ENCODE data around the gene KRT77. TPM values are rescaled to one million over a fixed set of nuclear protein-coding genes. Genes with fewer than 3 reads are reported as not detected.

Gene KRT77
- polyA plus RNA-seq, 3 donors, result not detected

DNA sequence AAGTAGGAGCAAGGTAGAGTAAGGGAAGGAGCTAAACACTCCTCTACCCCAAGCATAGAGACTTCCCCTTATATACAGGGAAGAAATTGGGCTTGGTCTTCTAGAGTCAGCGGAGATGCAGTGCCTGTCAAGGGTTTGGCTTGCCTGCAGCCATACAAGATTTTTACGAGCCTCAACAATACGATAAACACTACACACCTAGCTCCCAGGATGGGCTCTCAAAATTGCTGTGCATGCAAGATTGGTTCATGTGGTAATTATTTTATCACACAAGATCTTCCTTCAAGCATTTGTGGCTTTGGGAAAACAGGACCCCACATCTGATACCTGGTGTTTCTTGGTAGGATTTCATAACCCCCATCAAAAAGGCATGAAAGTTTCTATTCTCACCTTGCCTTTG, 23.0 kb downstream of the KRT77 start, which contains the start of gene KRT1:
Gene KRT1, minus strand, starts transcription at position 45 of the 400 bp plus-strand sequence. CDS start 59 bp downstream, outside the sequence.
- Histone ChIP-seq H3K27ac (ENCODE audit: low read depth in 1 of 2, low read length in 2 of 2) (no peak within 1 kb of the TSS), H3K27me3 (ENCODE audit: control insufficient read depth in 2 of 2, insufficient read depth in 2 of 2, low read length in 2 of 2) (no peaks in the 10 kb centered on the region), H4K20me1 (ENCODE audit: insufficient read depth, low read length) (no peaks in the 10 kb centered on the region), H3K9me3 (replicated peaks in 1 of 2; ENCODE audit: control insufficient read depth in 1 of 2, insufficient read depth in 1 of 2, low read length in 2 of 2) (no peaks in the 10 kb centered on the region), H3K9ac (ENCODE audit: insufficient read depth, low read length, poor library complexity, severe bottlenecking) (no peak within 1 kb of the TSS), H3K4me3 (replicated peaks in 1 of 3; ENCODE audit: low read depth in 2 of 3, low read length in 3 of 3) (no peak within 1 kb of the TSS), H3K79me2 (ENCODE audit: insufficient read depth, low read length) (no peaks in the 10 kb centered on the region), H3K4me1 (ENCODE audit: control insufficient read depth in 1 of 2, insufficient read depth in 2 of 2, low read length in 2 of 2) (no peaks in the 10 kb centered on the region), H2AFZ (ENCODE audit: insufficient read depth, low read depth, low read length, poor library complexity, severe bottlenecking) (no peak within 1 kb of the TSS), H3K4me2 (replicated peaks; ENCODE audit: extremely low read depth, low read length, poor library complexity, severe bottlenecking) (no peak within 1 kb of the TSS), H3K36me3 (replicated peaks in 1 of 2; ENCODE audit: control insufficient read depth in 1 of 2, insufficient read depth in 2 of 2, low read length in 2 of 2) (no peaks in the 10 kb centered on the region)
- Mint-ChIP-seq H3K4me1 (no peaks in the 10 kb centered on the region), H3K27me3 (ENCODE audit: low read depth in 3 of 3) (peaks cover 0 to 6% (median 3%) of the 10 kb centered on the region in 3 donors), H3K27ac (no peak within 1 kb of the TSS), H3K4me3 (no peak within 1 kb of the TSS), H3K36me3 (no peaks in the 10 kb centered on the region), H3K9me3 (peaks cover 0 to 1% (median 0%) of the 10 kb centered on the region in 7 donors)
- TF ChIP-seq, protein P1, sequence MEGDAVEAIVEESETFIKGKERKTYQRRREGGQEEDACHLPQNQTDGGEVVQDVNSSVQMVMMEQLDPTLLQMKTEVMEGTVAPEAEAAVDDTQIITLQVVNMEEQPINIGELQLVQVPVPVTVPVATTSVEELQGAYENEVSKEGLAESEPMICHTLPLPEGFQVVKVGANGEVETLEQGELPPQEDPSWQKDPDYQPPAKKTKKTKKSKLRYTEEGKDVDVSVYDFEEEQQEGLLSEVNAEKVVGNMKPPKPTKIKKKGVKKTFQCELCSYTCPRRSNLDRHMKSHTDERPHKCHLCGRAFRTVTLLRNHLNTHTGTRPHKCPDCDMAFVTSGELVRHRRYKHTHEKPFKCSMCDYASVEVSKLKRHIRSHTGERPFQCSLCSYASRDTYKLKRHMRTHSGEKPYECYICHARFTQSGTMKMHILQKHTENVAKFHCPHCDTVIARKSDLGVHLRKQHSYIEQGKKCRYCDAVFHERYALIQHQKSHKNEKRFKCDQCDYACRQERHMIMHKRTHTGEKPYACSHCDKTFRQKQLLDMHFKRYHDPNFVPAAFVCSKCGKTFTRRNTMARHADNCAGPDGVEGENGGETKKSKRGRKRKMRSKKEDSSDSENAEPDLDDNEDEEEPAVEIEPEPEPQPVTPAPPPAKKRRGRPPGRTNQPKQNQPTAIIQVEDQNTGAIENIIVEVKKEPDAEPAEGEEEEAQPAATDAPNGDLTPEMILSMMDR (IDR thresholded peaks at IDR 0.05), result no peak
- no peak for DNase-seq
- no CpG with 5 or more reads among the region's 3 CpGs for WGBS (ENCODE audit: insufficient coverage)
- intact Hi-C loops (cut with micrococcal nuclease), result no loop called here

- Histone ChIP-seq H3K9me3 (replicated peaks in 1 of 2; ENCODE audit: control insufficient read depth in 1 of 2, insufficient read depth in 1 of 2, low read length in 2 of 2) (no peaks in the 10 kb centered on the region), H3K79me2 (ENCODE audit: insufficient read depth, low read length) (no peaks in the 10 kb centered on the region), H3K27me3 (ENCODE audit: control insufficient read depth in 2 of 2, insufficient read depth in 2 of 2, low read length in 2 of 2) (no peaks in the 10 kb centered on the region), H3K4me3 (replicated peaks in 1 of 3; ENCODE audit: low read depth in 2 of 3, low read length in 3 of 3) (no peak overlapping the region), H4K20me1 (ENCODE audit: insufficient read depth, low read length) (no peaks in the 10 kb centered on the region), H3K36me3 (replicated peaks in 1 of 2; ENCODE audit: control insufficient read depth in 1 of 2, insufficient read depth in 2 of 2, low read length in 2 of 2) (no peaks in the 10 kb centered on the region), H3K4me2 (replicated peaks; ENCODE audit: extremely low read depth, low read length, poor library complexity, severe bottlenecking) (no peak overlapping the region), H3K9ac (ENCODE audit: insufficient read depth, low read length, poor library complexity, severe bottlenecking) (no peak overlapping the region), H3K4me1 (ENCODE audit: control insufficient read depth in 1 of 2, insufficient read depth in 2 of 2, low read length in 2 of 2) (no peaks in the 10 kb centered on the region), H3K27ac (ENCODE audit: low read depth in 1 of 2, low read length in 2 of 2) (no peak overlapping the region), H2AFZ (ENCODE audit: insufficient read depth, low read depth, low read length, poor library complexity, severe bottlenecking) (no peak overlapping the region)
- H3K4me1 Mint-ChIP-seq, result no peaks in the 10 kb centered on the region
- TF ChIP-seq, protein P1 (IDR thresholded peaks at IDR 0.05), result no peak
- H3K36me3 Mint-ChIP-seq, result no peaks in the 10 kb centered on the region
- H3K27ac Mint-ChIP-seq, result no peak overlapping the region
- 100% methylated on average over 2 of the region's 5 CpGs for WGBS (ENCODE audit: insufficient coverage)
- H3K27me3 Mint-ChIP-seq (ENCODE audit: low read depth in 3 of 3), result peaks cover 0 to 5% (median 3%) of the 10 kb centered on the region in 3 donors
- intact Hi-C loops (cut with micrococcal nuclease), result no loop called here
- peaks cover 0 to 1% (median 0%) of the 10 kb centered on the region in 7 donors for H3K9me3 Mint-ChIP-seq
- H3K4me3 Mint-ChIP-seq, result no peak overlapping the region
- DNase-seq, result no peak
Measured at GRCh38 chr12:52679875-52680274, 23.4 kb downstream of the KRT77 start.

Data from CD14-positive monocyte (primary cell).